ENCODE measurements around the gene KCNT2.

The KCNT2 gene

GRCh38 chr1:196442366-196442765 lies 165.9 kb downstream of the KCNT2 start:
- no peak for DNase-seq

GRCh38 chr1:196440711-196441110 lies 167.5 kb downstream of the KCNT2 start:
- no peak for DNase-seq

- DNase-seq, result no peak
Observed at GRCh38 chr1:196438329-196438728, 169.9 kb downstream of the KCNT2 start.

GRCh38 chr1:196437671-196438070 lies 170.6 kb downstream of the KCNT2 start:
- no peak for DNase-seq

GRCh38 chr1:196433000-196433399 lies 175.2 kb downstream of the KCNT2 start:
- DNase-seq, result no peak

GRCh38 chr1:196427976-196428734 lies 180.1 kb downstream of the KCNT2 start:
- DNase-seq, result no peak

- no peak for DNase-seq
Observed at GRCh38 chr1:196425513-196425912, 182.7 kb downstream of the KCNT2 start.

GRCh38 chr1:196423612-196424011 lies 184.6 kb downstream of the KCNT2 start:
- DNase-seq, result no peak

- DNase-seq, result no peak
Observed at GRCh38 chr1:196418772-196419171, 189.5 kb downstream of the KCNT2 start.

GRCh38 chr1:196415978-196416377 lies 192.3 kb downstream of the KCNT2 start:
- DNase-seq, result no peak

GRCh38 chr1:196412326-196412725 lies 195.9 kb downstream of the KCNT2 start:
- DNase-seq, result no peak

GRCh38 chr1:196410768-196411167 lies 197.5 kb downstream of the KCNT2 start:
- no peak for DNase-seq

- DNase-seq, result no peak
Observed at GRCh38 chr1:196409586-196409985, 198.7 kb downstream of the KCNT2 start.

GRCh38 chr1:196407358-196408051 lies 200.7 kb downstream of the KCNT2 start:
- no peak for DNase-seq

GRCh38 chr1:196405839-196406238 lies 202.4 kb downstream of the KCNT2 start:
- DNase-seq, result no peak

GRCh38 chr1:196403803-196404690 lies 204.2 kb downstream of the KCNT2 start:
- DNase-seq, result no peak

GRCh38 chr1:196401891-196402290 lies 206.3 kb downstream of the KCNT2 start:
- no peak for DNase-seq

- DNase-seq, result no peak
Observed at GRCh38 chr1:196401452-196401833, 206.8 kb downstream of the KCNT2 start.

- DNase-seq, result no peak
Observed at GRCh38 chr1:196400478-196401451, 207.5 kb downstream of the KCNT2 start.

- no peak for DNase-seq
Observed at GRCh38 chr1:196399713-196400112, 208.5 kb downstream of the KCNT2 start.

GRCh38 chr1:196393742-196394141 lies 214.5 kb downstream of the KCNT2 start:
- no peak for DNase-seq

- DNase-seq, result no peak
Observed at GRCh38 chr1:196393282-196393681, 215.0 kb downstream of the KCNT2 start.
